Mesodermal cell (in vitro differentiated cells): ENCODE data around the gene BGLAP.
A peak's percentile ranks its signal among the peaks of the same experiment; 100 is the strongest.

Experiments
- H3K27ac ChIP-seq: 2 replicates; pipeline ENCODE4 v1.7.0; 2013; ENCODE audit warnings: mild to moderate bottlenecking, low read depth, low read length, moderate library complexity; ENCODE audit not compliant: severe bottlenecking
- H3K36me3 ChIP-seq: 2 replicates; pipeline ENCODE4 v1.7.1; 2013; ENCODE audit warnings: mild to moderate bottlenecking, low read length, moderate library complexity; ENCODE audit not compliant: control insufficient read depth, insufficient read depth
- H3K4me1 ChIP-seq: one replicate; pipeline ENCODE4 v1.7.1; 2013; ENCODE audit warnings: mild to moderate bottlenecking, low read length; ENCODE audit not compliant: insufficient read depth, control insufficient read depth, poor library complexity, severe bottlenecking
- H3K4me3 ChIP-seq: 2 replicates; pipeline ENCODE4 v1.7.0; 2013; ENCODE audit warnings: low read length, control low read depth, mild to moderate bottlenecking; ENCODE audit not compliant: insufficient read depth, poor library complexity, severe bottlenecking; ENCODE audit errors: extremely low read depth
- H3K9me3 ChIP-seq: 2 replicates; pipeline ENCODE4 v1.7.1; 2013; ENCODE audit warnings: mild to moderate bottlenecking, low read length, moderate library complexity; ENCODE audit not compliant: control insufficient read depth
- WGBS, 2 experiments: methylation state at CpG; one replicate each; pipeline ENCODE4 v1.1.5; 2013; ENCODE audit warnings: missing lambda C conversion rate in 2 of 2; ENCODE audit not compliant: insufficient coverage in 2 of 2; 5-methylcytosine and 5-hydroxymethylcytosine counted together

Gene BGLAP

GRCh38 chr1:156279837-156280236 lies 37.9 kb downstream of the BGLAP start:
- H3K9me3 ChIP-seq, result no peaks in the 10 kb centered on the region
- H3K4me1 ChIP-seq, result peaks cover 15% of the 10 kb centered on the region
- H3K27ac ChIP-seq, result no peak overlapping the region
- no CpG with 5 or more reads among the region's 3 CpGs for WGBS, 2 experiments
- H3K4me3 ChIP-seq, result no peak overlapping the region
- peaks cover 56% of the 10 kb centered on the region for H3K36me3 ChIP-seq

GRCh38 chr1:156281281-156281680 lies 39.3 kb downstream of the BGLAP start:
- peak overlapping the region; percentile 88 for H3K27ac ChIP-seq
- peak overlapping the region; percentile 96 for H3K4me3 ChIP-seq
- H3K9me3 ChIP-seq, result no peaks in the 10 kb centered on the region
- peaks cover 15% of the 10 kb centered on the region for H3K4me1 ChIP-seq
- 58 to 66% methylated on average over 7 to 8 of the region's 8 CpGs for WGBS, 2 experiments
- peaks cover 46% of the 10 kb centered on the region for H3K36me3 ChIP-seq

GRCh38 chr1:156281693-156282478 lies 39.9 kb downstream of the BGLAP start:
- peak overlapping the region; percentile 88 for H3K27ac ChIP-seq
- H3K9me3 ChIP-seq, result no peaks in the 10 kb centered on the region
- WGBS, 2 experiments, result 2 to 12% methylated on average over 14 to 16 of the region's 22 CpGs
- H3K36me3 ChIP-seq, result peaks cover 40% of the 10 kb centered on the region
- H3K4me1 ChIP-seq, result peaks cover 15% of the 10 kb centered on the region
- peak overlapping the region; percentile 96 for H3K4me3 ChIP-seq

GRCh38 chr1:156282479-156283222 lies 40.7 kb downstream of the BGLAP start, which contains the start of gene SMG5:
TSS of gene SMG5 (minus strand) at chr1:156282825. CDS start at chr1:156282680, 145 bp downstream.
- WGBS, 2 experiments, result 0 to 1% methylated on average over 38 to 39 of the region's 50 CpGs
- Histone ChIP-seq H3K9me3 (no peaks in the 10 kb centered on the region), H3K4me1 (peaks cover 15% of the 10 kb centered on the region), H3K4me3 (peak within 1 kb of the TSS; percentile 96), H3K27ac (peak within 1 kb of the TSS; percentile 88), H3K36me3 (peaks cover 33% of the 10 kb centered on the region)

- Histone ChIP-seq H3K36me3 (peaks cover 27% of the 10 kb centered on the region), H3K9me3 (no peaks in the 10 kb centered on the region), H3K27ac (no peak overlapping the region), H3K4me1 (peaks cover 15% of the 10 kb centered on the region), H3K4me3 (peak overlapping the region; percentile 96)
- no CpG with 5 or more reads among the region's 1 CpG for WGBS, 2 experiments
Measured at GRCh38 chr1:156283521-156283920, 41.5 kb downstream of the BGLAP start.

- Histone ChIP-seq H3K9me3 (no peaks in the 10 kb centered on the region), H3K27ac (no peak within 1 kb of the TSS), H3K4me3 (peak within 1 kb of the TSS; percentile 96), H3K4me1 (peaks cover 15% of the 10 kb centered on the region), H3K36me3 (peaks cover 25% of the 10 kb centered on the region)
- 97 to 98% methylated on average over 7 of the region's 7 CpGs for WGBS, 2 experiments
Measured at GRCh38 chr1:156284112-156284511, 42.1 kb downstream of the BGLAP start, which contains the start of gene TMEM79. TSS of gene TMEM79 (plus strand) at chr1:156284325. CDS start at chr1:156285227, 902 bp downstream.

- H3K27ac ChIP-seq, result no peak overlapping the region
- 85% methylated on average over 4 of the region's 4 CpGs; no CpG with 5 or more reads in 1 of the 2 experiments for WGBS, 2 experiments
- H3K9me3 ChIP-seq, result no peaks in the 10 kb centered on the region
- H3K4me3 ChIP-seq, result no peak overlapping the region
- peaks cover 15% of the 10 kb centered on the region for H3K4me1 ChIP-seq
- H3K36me3 ChIP-seq, result peaks cover 23% of the 10 kb centered on the region
Measured at GRCh38 chr1:156284757-156285156, 42.8 kb downstream of the BGLAP start.

- WGBS, 2 experiments, result 95 to 97% methylated on average over 19 to 21 of the region's 21 CpGs
- H3K4me3 ChIP-seq, result no peak overlapping the region
- H3K36me3 ChIP-seq, result peaks cover 18% of the 10 kb centered on the region
- H3K27ac ChIP-seq, result no peak overlapping the region
- no peaks in the 10 kb centered on the region for H3K9me3 ChIP-seq
- H3K4me1 ChIP-seq, result peaks cover 15% of the 10 kb centered on the region
Measured at GRCh38 chr1:156285437-156285836, 43.5 kb downstream of the BGLAP start.

- peaks cover 18% of the 10 kb centered on the region for H3K36me3 ChIP-seq
- 97 to 98% methylated on average over 6 to 8 of the region's 8 CpGs for WGBS, 2 experiments
- no peak overlapping the region for H3K27ac ChIP-seq
- H3K4me1 ChIP-seq, result peaks cover 18% of the 10 kb centered on the region
- no peaks in the 10 kb centered on the region for H3K9me3 ChIP-seq
- no peak overlapping the region for H3K4me3 ChIP-seq
Measured at GRCh38 chr1:156286061-156286460, 44.1 kb downstream of the BGLAP start.

GRCh38 chr1:156289857-156290256 lies 47.9 kb downstream of the BGLAP start:
- H3K4me1 ChIP-seq, result peaks cover 5% of the 10 kb centered on the region
- no peak overlapping the region for H3K27ac ChIP-seq
- H3K36me3 ChIP-seq, result peaks cover 26% of the 10 kb centered on the region
- H3K4me3 ChIP-seq, result no peak overlapping the region
- H3K9me3 ChIP-seq, result no peaks in the 10 kb centered on the region
